SK-N-MC (cell line): ENCODE measurements around the gene FBXL7.

ENCODE experiments used
- DNase-seq: peaks from one replicate; pipeline ENCODE4 v3.0.0-alpha.2; 2011; ENCODE audit warnings: low read depth, low spot score
- H3K27ac ChIP-seq: fragments of 200-600 bp; sonication (generic); 2 replicates; pipeline ENCODE4 v1.5.1; 2016; ENCODE audit warnings: mixed run types
- H3K36me3 ChIP-seq: fragments of 200-600 bp; sonication (generic); 2 replicates; pipeline ENCODE4 v1.6.1; 2017; ENCODE audit warnings: antibody characterized with exemption, low read length, mixed read lengths; ENCODE audit not compliant: insufficient read depth
- H3K4me3 ChIP-seq: fragments of 200-600 bp; sonication (generic); 2 replicates; pipeline ENCODE4 v1.5.1; 2016
- H3K9ac ChIP-seq: fragments of 200-600 bp; sonication (generic); 2 replicates; pipeline ENCODE4 v1.8.0; 2017; ENCODE audit warnings: mixed run types, mixed read lengths; ENCODE audit not compliant: insufficient read length
- H3K9me3 ChIP-seq: fragments of 200-600 bp; sonication (generic); 2 replicates; pipeline ENCODE4 v1.6.1; 2017; ENCODE audit warnings: low read depth, mild to moderate bottlenecking, antibody characterized with exemption, low read length, moderate library complexity, mixed read lengths
- EZH2 ChIP-seq: fragments of 200-600 bp; sonication (generic); IDR thresholded peaks from one replicate; pipeline ENCODE4 v1.6.1; 2017; ENCODE audit warnings: antibody characterized with exemption
- FOXP2 ChIP-seq: optimal IDR thresholded peaks from 2 replicates; pipeline ENCODE3; 2011; ENCODE audit warnings: mild to moderate bottlenecking, moderate library complexity; ENCODE audit not compliant: insufficient read depth; ENCODE audit errors: extremely low read length, control extremely low read depth
- POLR2AphosphoS5 ChIP-seq: IDR thresholded peaks from 2 replicates; pipeline ENCODE4 v1.6.1; 2012; ENCODE audit warnings: mild to moderate bottlenecking, low read depth, low read length, borderline replicate concordance

The FBXL7 gene

GRCh38 chr5:15614679-15615078 is 114.7 kb downstream of the FBXL7 start:
- Histone ChIP-seq H3K27ac (no peak overlapping the region), H3K9ac (no peak overlapping the region), H3K9me3 (no peaks in the 10 kb centered on the region), H3K4me3 (no peak overlapping the region), H3K36me3 (no peaks in the 10 kb centered on the region)
- DNase-seq = no peak
- no peak for TF ChIP-seq POLR2AphosphoS5
- TF ChIP-seq FOXP2 = no peak
- TF ChIP-seq EZH2 = no peak

GRCh38 chr5:15615859-15616258 is 115.9 kb downstream of the FBXL7 start:
- H3K9ac ChIP-seq = no peak overlapping the region
- no peaks in the 10 kb centered on the region for H3K36me3 ChIP-seq
- no peaks in the 10 kb centered on the region for H3K9me3 ChIP-seq
- DNase-seq = no peak
- H3K4me3 ChIP-seq = no peak overlapping the region
- no peak for TF ChIP-seq EZH2
- TF ChIP-seq POLR2AphosphoS5 = no peak
- TF ChIP-seq FOXP2 = no peak
- no peak overlapping the region for H3K27ac ChIP-seq

GRCh38 chr5:15618938-15619337 is 119.0 kb downstream of the FBXL7 start:
- Histone ChIP-seq H3K36me3 (no peaks in the 10 kb centered on the region), H3K9me3 (no peaks in the 10 kb centered on the region), H3K9ac (no peak overlapping the region), H3K27ac (no peak overlapping the region), H3K4me3 (no peak overlapping the region)
- DNase-seq = no peak
- TF ChIP-seq POLR2AphosphoS5 (no peak), EZH2 (no peak), FOXP2 (no peak)

- H3K9me3 ChIP-seq = no peaks in the 10 kb centered on the region
- H3K27ac ChIP-seq = no peak overlapping the region
- H3K4me3 ChIP-seq = no peak overlapping the region
- no peak for DNase-seq
- H3K36me3 ChIP-seq = no peaks in the 10 kb centered on the region
- H3K9ac ChIP-seq = no peak overlapping the region
- TF ChIP-seq FOXP2 (no peak), EZH2 (no peak), POLR2AphosphoS5 (no peak)
Measured at GRCh38 chr5:15620501-15620900, 120.5 kb downstream of the FBXL7 start.

- Histone ChIP-seq H3K27ac (no peak overlapping the region), H3K4me3 (no peak overlapping the region), H3K36me3 (no peaks in the 10 kb centered on the region), H3K9me3 (no peaks in the 10 kb centered on the region), H3K9ac (no peak overlapping the region)
- no peak for DNase-seq
- TF ChIP-seq POLR2AphosphoS5 (no peak), FOXP2 (no peak), EZH2 (no peak)
Measured at GRCh38 chr5:15621094-15621493, 121.1 kb downstream of the FBXL7 start.

GRCh38 chr5:15623794-15624193 is 123.8 kb downstream of the FBXL7 start:
- Histone ChIP-seq H3K36me3 (no peaks in the 10 kb centered on the region), H3K27ac (no peak overlapping the region), H3K9ac (no peak overlapping the region), H3K4me3 (no peak overlapping the region), H3K9me3 (no peaks in the 10 kb centered on the region)
- TF ChIP-seq EZH2 (no peak), FOXP2 (no peak), POLR2AphosphoS5 (no peak)
- no peak for DNase-seq

- Histone ChIP-seq H3K9me3 (no peaks in the 10 kb centered on the region), H3K27ac (no peak overlapping the region), H3K9ac (no peak overlapping the region), H3K4me3 (no peak overlapping the region), H3K36me3 (no peaks in the 10 kb centered on the region)
- no peak for DNase-seq
- no peak for TF ChIP-seq POLR2AphosphoS5
- no peak for TF ChIP-seq EZH2
- no peak for TF ChIP-seq FOXP2
Measured at GRCh38 chr5:15627109-15627508, 127.1 kb downstream of the FBXL7 start.

- no peak for DNase-seq
- TF ChIP-seq EZH2 (no peak), FOXP2 (no peak), POLR2AphosphoS5 (no peak)
- no peaks in the 10 kb centered on the region for H3K9me3 ChIP-seq
- H3K9ac ChIP-seq = no peak overlapping the region
- no peak overlapping the region for H3K4me3 ChIP-seq
- H3K36me3 ChIP-seq = no peaks in the 10 kb centered on the region
- no peak overlapping the region for H3K27ac ChIP-seq
Measured at GRCh38 chr5:15627647-15628046, 127.7 kb downstream of the FBXL7 start.

GRCh38 chr5:15630441-15630840 is 130.5 kb downstream of the FBXL7 start:
- Histone ChIP-seq H3K27ac (no peak overlapping the region), H3K9ac (no peak overlapping the region), H3K9me3 (no peaks in the 10 kb centered on the region), H3K4me3 (no peak overlapping the region), H3K36me3 (no peaks in the 10 kb centered on the region)
- no peak for TF ChIP-seq EZH2
- no peak for TF ChIP-seq POLR2AphosphoS5
- TF ChIP-seq FOXP2 = no peak
- DNase-seq = no peak
